Activated CD8-positive, alpha-beta T cell treated with anti-CD3 and anti-CD28 coated beads for 36 hours (primary cell): ENCODE data around the gene RIMBP2. TPM values are rescaled to one million over a fixed set of nuclear protein-coding genes. Genes with fewer than 3 reads are reported as not detected.
A peak's percentile ranks its signal among the peaks of the same experiment; 100 is the strongest.
"Not testable (repeated sequence)": the region's sequence is repeated elsewhere in the genome, so short reads cannot be mapped to it uniquely, and the experiment has no call there.

Experiments
- ATAC-seq: fragments of 200-7000 bp; cut with Tn5 transposase; one replicate; pipeline ENCODE4 v1.10.0; 2021; ENCODE audit warnings: mild to moderate bottlenecking, moderate library complexity
- CTCF ChIA-PET: fragments of 350-600 bp; sonication (Branson Sonifier 250); formaldehyde crosslinking; loops from one replicate; lab custom pipeline; 2021; ENCODE audit warnings: antibody characterized with exemption; lab: Charles Lee
- POLR2A ChIA-PET: fragments of 350-600 bp; sonication (Branson Sonifier 250); formaldehyde crosslinking; loops from one replicate; lab custom pipeline; 2021; ENCODE audit warnings: antibody characterized with exemption; lab: Charles Lee
- DNase-seq: peaks from one replicate; pipeline ENCODE4 v3.0.0-alpha.2; 2020
- H3K27ac Mint-ChIP-seq: one replicate; pipeline ENCODE4 v1.8.0; 2021; ENCODE audit warnings: mild to moderate bottlenecking, mixed read lengths
- H3K27me3 Mint-ChIP-seq: one replicate; pipeline ENCODE4 v1.8.0; 2021; ENCODE audit warnings: mixed read lengths
- H3K36me3 Mint-ChIP-seq: one replicate; pipeline ENCODE4 v1.8.0; 2021; ENCODE audit warnings: low read depth, mixed read lengths
- H3K4me1 Mint-ChIP-seq: one replicate; pipeline ENCODE4 v1.8.0; 2021; ENCODE audit warnings: low read depth, mixed read lengths
- H3K4me3 Mint-ChIP-seq: one replicate; pipeline ENCODE4 v1.8.0; 2021; ENCODE audit warnings: mild to moderate bottlenecking, moderate library complexity, mixed read lengths
- H3K9me3 Mint-ChIP-seq: one replicate; pipeline ENCODE4 v1.8.0; 2021; ENCODE audit warnings: mixed read lengths
- CTCF ChIP-seq: fragments of 200-600 bp; IDR thresholded peaks from one replicate; pipeline ENCODE4 v1.8.0; 2022; ENCODE audit warnings: antibody characterized with exemption, mild to moderate bottlenecking
- intact Hi-C: fragments of 100-400 bp; cut with micrococcal nuclease; formaldehyde crosslinking; loops from one replicate; pipeline ENCODE4 v1.10.0; 2022
- total RNA-seq, 2 experiments: library from RNA; stranded (reverse); gene quantifications; one replicate each; pipeline ENCODE4 v1.2.3, GENCODE V29; 2021

Gene RIMBP2
- total RNA-seq, 2 experiments from 2014 or later = not detected

DNA sequence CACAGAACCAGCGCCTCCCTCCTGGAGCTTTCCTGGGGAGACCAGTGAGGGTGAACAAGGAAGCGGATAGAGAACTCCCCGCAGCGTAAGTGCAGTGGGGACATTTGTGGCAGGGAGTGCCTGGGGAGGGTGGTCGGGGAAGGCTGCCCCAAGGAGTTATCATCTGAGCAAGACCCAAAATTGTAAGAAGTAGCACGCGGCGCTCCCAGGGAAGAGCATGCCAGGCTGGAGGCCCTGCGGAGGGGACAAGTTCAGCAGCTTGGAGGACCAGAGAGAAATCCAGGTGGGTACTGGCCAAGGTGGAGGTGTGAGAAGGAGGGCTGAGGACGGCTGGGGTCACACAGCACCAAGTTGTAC lies 46.2 kb upstream of the RIMBP2 start:
- TF ChIP-seq CTCF = no peak
- no peak for ATAC-seq
- no peaks in the 10 kb centered on the region for H3K9me3 Mint-ChIP-seq
- POLR2A ChIA-PET = interaction anchor here (1.2 kb wide), 1 partner anchor 114 kb away, joined by 3 read pairs; no protein-coding TSS in a partner anchor
- no peaks in the 10 kb centered on the region for H3K36me3 Mint-ChIP-seq
- H3K27me3 Mint-ChIP-seq = peaks cover 3% of the 10 kb centered on the region
- no peak overlapping the region for H3K27ac Mint-ChIP-seq
- CTCF ChIA-PET = interaction anchor here (0.6 to 3.7 kb wide), 4 partner anchors 55 to 1855 kb away, joined by 3 to 20 read pairs (median 16); no protein-coding TSS in a partner anchor
- H3K4me1 Mint-ChIP-seq = peaks cover 7% of the 10 kb centered on the region
- H3K4me3 Mint-ChIP-seq = peak overlapping the region; percentile 9
- no peak for DNase-seq
- intact Hi-C loops = no loop called here

GRCh38 chr12:130761537-130762318 lies 45.6 kb upstream of the RIMBP2 start:
- CTCF ChIA-PET = interaction anchor here (0.6 to 3.7 kb wide), 5 partner anchors 13 to 1854 kb away, joined by 3 to 20 read pairs (median 16); no protein-coding TSS in a partner anchor

GRCh38 chr12:130754234-130754901 lies 38.3 kb upstream of the RIMBP2 start:
- POLR2A ChIA-PET = interaction anchor here (0.6 kb wide), 1 partner anchor 69 kb away, joined by 3 read pairs; no protein-coding TSS in a partner anchor
- intact Hi-C loops = no loop called here
- no peaks in the 10 kb centered on the region for H3K27me3 Mint-ChIP-seq
- ATAC-seq (no peak), DNase-seq (no peak)
- CTCF ChIA-PET = interaction anchor here (1.1 kb wide), 1 partner anchor 30 kb away, joined by 4 read pairs; no protein-coding TSS in a partner anchor
- H3K27ac Mint-ChIP-seq = peak overlapping the region; percentile 84
- H3K4me1 Mint-ChIP-seq = peaks cover 7% of the 10 kb centered on the region
- TF ChIP-seq CTCF = no peak
- H3K4me3 Mint-ChIP-seq = no peak overlapping the region
- H3K9me3 Mint-ChIP-seq = peaks cover 8% of the 10 kb centered on the region
- peaks cover 7% of the 10 kb centered on the region for H3K36me3 Mint-ChIP-seq

More at GRCh38 chr12:130761537-130762318, 45.6 kb upstream of the RIMBP2 start:
- ATAC-seq (peak; percentile 49), DNase-seq (peak; percentile 76)
- H3K4me3 Mint-ChIP-seq = peak overlapping the region; percentile 9
- H3K27me3 Mint-ChIP-seq = peaks cover 3% of the 10 kb centered on the region
- POLR2A ChIA-PET = interaction anchor here (1.2 kb wide), 1 partner anchor 114 kb away, joined by 3 read pairs; no protein-coding TSS in a partner anchor
- no peaks in the 10 kb centered on the region for H3K36me3 Mint-ChIP-seq
- peaks cover 7% of the 10 kb centered on the region for H3K4me1 Mint-ChIP-seq
- peak; percentile 68 for TF ChIP-seq CTCF
- no peak overlapping the region for H3K27ac Mint-ChIP-seq
- intact Hi-C loops = no loop called here
- no peaks in the 10 kb centered on the region for H3K9me3 Mint-ChIP-seq

- Mint-ChIP-seq H3K27ac (no peak overlapping the region), H3K27me3 (peaks cover 5% of the 10 kb centered on the region), H3K9me3 (peaks cover 8% of the 10 kb centered on the region), H3K4me3 (no peak overlapping the region), H3K4me1 (peaks cover 13% of the 10 kb centered on the region), H3K36me3 (peaks cover 7% of the 10 kb centered on the region)
- POLR2A ChIA-PET = no interaction called here
- CTCF ChIA-PET = no interaction called here
- DNase-seq (no peak), ATAC-seq (no peak)
- no peak for TF ChIP-seq CTCF
- intact Hi-C loops = no loop called here
Observed at GRCh38 chr12:130752692-130753230, 36.7 kb upstream of the RIMBP2 start.

- CTCF ChIA-PET = interaction anchor here (1.0 to 1.2 kb wide), 2 partner anchors 69 to 105 kb away, joined by 3 read pairs; no protein-coding TSS in a partner anchor
- H3K27me3 Mint-ChIP-seq, H3K4me3 Mint-ChIP-seq, H3K9me3 Mint-ChIP-seq, DNase-seq, H3K36me3 Mint-ChIP-seq, POLR2A ChIA-PET, H3K27ac Mint-ChIP-seq, ATAC-seq, intact Hi-C loops: not testable (repeated sequence)
- H3K4me1 Mint-ChIP-seq = peaks cover 14% of the 10 kb centered on the region
Observed at GRCh38 chr12:130752037-130752436, 35.9 kb upstream of the RIMBP2 start.
